GM23338 (cell line): ENCODE data around the gene GDF7. TPM values are rescaled to one million over a fixed set of nuclear protein-coding genes. Genes with fewer than 3 reads are reported as not detected.

Source experiments
- ATAC-seq: fragments of 200-7000 bp; cut with Tn5 transposase; 3 replicates; pipeline ENCODE4 v1.9.1; 2020
- DNase-seq: peaks from one replicate; pipeline ENCODE4 v3.0.0-alpha.2; 2015; ENCODE audit warnings: low spot score
- H2AFZ ChIP-seq: fragments of 200-600 bp; sonication (generic); 2 replicates; pipeline ENCODE4 v1.8.0; 2016; ENCODE audit warnings: antibody characterized with exemption, mild to moderate bottlenecking, moderate library complexity
- H3F3A ChIP-seq: fragments of 200-600 bp; sonication (generic); replicated peaks from 2 replicates; pipeline ENCODE4 v1.8.0; 2017; ENCODE audit warnings: antibody characterized with exemption, mixed run types, low read depth
- H3K27ac ChIP-seq: fragments of 200-600 bp; sonication (generic); 2 replicates; pipeline ENCODE4 v1.6.1; 2016; ENCODE audit warnings: low read depth
- H3K27me3 ChIP-seq: fragments of 200-600 bp; sonication (generic); 2 replicates; pipeline ENCODE4 v1.8.0; 2016; ENCODE audit warnings: mild to moderate bottlenecking, mixed run types, moderate library complexity; ENCODE audit not compliant: insufficient read depth
- H3K36me3 ChIP-seq: fragments of 200-600 bp; sonication (generic); 2 replicates; pipeline ENCODE4 v1.8.0; 2016; ENCODE audit warnings: mild to moderate bottlenecking; ENCODE audit not compliant: insufficient read depth
- H3K4me1 ChIP-seq: fragments of 200-600 bp; sonication (generic); 2 replicates; pipeline ENCODE4 v1.8.0; 2016; ENCODE audit warnings: mild to moderate bottlenecking, moderate library complexity; ENCODE audit not compliant: insufficient read depth
- H3K4me2 ChIP-seq: fragments of 200-600 bp; sonication (generic); 2 replicates; pipeline ENCODE4 v1.7.1; 2017; ENCODE audit warnings: mixed run types
- H3K4me3 ChIP-seq: fragments of 200-600 bp; sonication (generic); 2 replicates; pipeline ENCODE4 v1.6.1; 2016; ENCODE audit warnings: mixed run types
- H3K79me2 ChIP-seq: fragments of 200-600 bp; sonication (generic); replicated peaks from 2 replicates; pipeline ENCODE4 v1.8.0; 2017; ENCODE audit warnings: mild to moderate bottlenecking; ENCODE audit not compliant: insufficient read depth
- H3K9me2 ChIP-seq: fragments of 200-600 bp; sonication (generic); 2 replicates; pipeline ENCODE4 v1.8.0; 2017; ENCODE audit not compliant: insufficient read depth
- H4K20me1 ChIP-seq: fragments of 200-600 bp; sonication (generic); replicated peaks from 2 replicates; pipeline ENCODE4 v1.8.0; 2017; ENCODE audit warnings: mild to moderate bottlenecking; ENCODE audit not compliant: insufficient read depth
- H3K27ac Mint-ChIP-seq: 2 replicates; pipeline ENCODE4 v1.8.0; 2020; ENCODE audit warnings: inconsistent platforms, mild to moderate bottlenecking, moderate library complexity, mixed read lengths
- H3K27me3 Mint-ChIP-seq: 3 replicates; pipeline ENCODE4 v1.8.0; 2022; ENCODE audit warnings: low read depth, mild to moderate bottlenecking, moderate library complexity, mixed read lengths, inconsistent platforms; ENCODE audit not compliant: insufficient read depth, poor library complexity
- H3K36me3 Mint-ChIP-seq: 3 replicates; pipeline ENCODE4 v1.8.0; 2021; ENCODE audit warnings: low read depth, mild to moderate bottlenecking, inconsistent platforms, moderate library complexity, mixed read lengths
- H3K4me1 Mint-ChIP-seq: 3 replicates; pipeline ENCODE4 v1.8.0; 2020; ENCODE audit warnings: mild to moderate bottlenecking, inconsistent platforms, mixed read lengths
- H3K4me3 Mint-ChIP-seq: 3 replicates; pipeline ENCODE4 v1.8.0; 2021; ENCODE audit warnings: moderate library complexity, mild to moderate bottlenecking, inconsistent platforms, mixed read lengths
- H3K9me3 Mint-ChIP-seq: 3 replicates; pipeline ENCODE4 v1.8.0; 2020; ENCODE audit warnings: moderate library complexity, mild to moderate bottlenecking, inconsistent platforms, mixed read lengths
- EZH2 ChIP-seq: fragments of 200-600 bp; sonication (generic); IDR thresholded peaks from one replicate; pipeline ENCODE4 v1.8.0; 2017; ENCODE audit warnings: antibody characterized with exemption, mild to moderate bottlenecking, low read depth; ENCODE audit not compliant: unreplicated experiment
- EZH2phosphoT487 ChIP-seq: fragments of 200-600 bp; sonication (generic); IDR thresholded peaks from one replicate; pipeline ENCODE4 v1.8.1; 2018; ENCODE audit warnings: antibody characterized with exemption; ENCODE audit not compliant: unreplicated experiment
- STAT1 ChIP-seq: IDR thresholded peaks from one replicate; pipeline ENCODE4 v1.6.1; 2016; ENCODE audit warnings: antibody characterized with exemption; ENCODE audit not compliant: unreplicated experiment
- ZNF114 ChIP-seq: fragments of 250-450 bp; sonication (Bioruptor Pico); IDR thresholded peaks from 2 replicates; pipeline ENCODE4 v1.5.0; 2020; ENCODE audit warnings: mild to moderate bottlenecking, moderate library complexity
- ZNF462 ChIP-seq: fragments of 250-450 bp; sonication (Bioruptor Pico); IDR thresholded peaks from 2 replicates; pipeline ENCODE4 v1.5.0; 2020; ENCODE audit warnings: mild to moderate bottlenecking, moderate library complexity
- polyA plus RNA-seq: library from polyadenylated mRNA; unstranded; fragments of >200 nt; fragmentation: Nextera tagmentation; extraction: Ambion mirVana; gene quantifications from 2 replicates; pipeline ENCODE4 v1.2.1, GENCODE V29; 2016
- total RNA-seq: library from RNA; depleted of rRNA; stranded (reverse); fragments of >200 nt; shearing (Covaris generic); gene quantifications from 2 replicates; pipeline ENCODE4 v1.2.3, GENCODE V29; 2014
- TF ChIP-seq, protein P1 (sequence below): IDR thresholded peaks from 2 replicates; pipeline ENCODE4 v1.6.1; 2016; ENCODE audit warnings: antibody characterized with exemption

Gene GDF7
- total and polyA plus RNA-seq, 2 experiments from 2014 or later = 0.19 to 0.52 TPM

DNA sequence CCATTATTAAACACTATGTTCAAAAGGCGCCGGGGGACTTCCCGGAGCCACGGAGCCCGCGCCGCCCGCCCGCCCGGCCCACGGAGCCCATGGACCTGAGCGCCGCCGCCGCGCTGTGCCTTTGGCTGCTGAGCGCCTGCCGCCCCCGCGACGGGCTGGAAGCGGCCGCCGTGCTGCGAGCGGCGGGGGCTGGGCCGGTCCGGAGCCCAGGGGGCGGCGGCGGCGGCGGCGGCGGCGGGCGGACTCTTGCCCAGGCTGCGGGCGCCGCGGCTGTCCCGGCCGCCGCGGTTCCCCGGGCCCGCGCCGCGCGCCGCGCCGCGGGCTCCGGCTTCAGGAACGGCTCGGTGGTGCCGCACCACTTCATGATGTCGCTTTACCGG, 197 bp downstream of the GDF7 start:
- H3K4me3 ChIP-seq = peak overlapping the region; percentile 76
- no peaks in the 10 kb centered on the region; the same call in 1 of the 2 replicates for H3F3A ChIP-seq
- ATAC-seq (no peak), DNase-seq (no peak)
- Mint-ChIP-seq H3K27ac (no peak overlapping the region), H3K27me3 (peaks cover 93% of the 10 kb centered on the region), H3K4me3 (peak overlapping the region; percentile 60; the same call in 1 of the 3 replicates), H3K36me3 (no peaks in the 10 kb centered on the region), H3K9me3 (no peaks in the 10 kb centered on the region), H3K4me1 (peaks cover 41% of the 10 kb centered on the region)
- no peaks in the 10 kb centered on the region; the same call in 1 of the 2 replicates for H4K20me1 ChIP-seq
- H3K36me3 ChIP-seq = no peaks in the 10 kb centered on the region
- H3K79me2 ChIP-seq = no peaks in the 10 kb centered on the region
- H2AFZ ChIP-seq = peak overlapping the region; percentile 96; the same call in 1 of the 2 replicates
- no peak overlapping the region for H3K27ac ChIP-seq
- H3K27me3 ChIP-seq = peaks cover 96% of the 10 kb centered on the region
- H3K4me2 ChIP-seq = peak overlapping the region; percentile 89
- H3K9me2 ChIP-seq = no peaks in the 10 kb centered on the region
- peaks cover 36% of the 10 kb centered on the region for H3K4me1 ChIP-seq
- TF ChIP-seq STAT1 = no peak

DNA sequence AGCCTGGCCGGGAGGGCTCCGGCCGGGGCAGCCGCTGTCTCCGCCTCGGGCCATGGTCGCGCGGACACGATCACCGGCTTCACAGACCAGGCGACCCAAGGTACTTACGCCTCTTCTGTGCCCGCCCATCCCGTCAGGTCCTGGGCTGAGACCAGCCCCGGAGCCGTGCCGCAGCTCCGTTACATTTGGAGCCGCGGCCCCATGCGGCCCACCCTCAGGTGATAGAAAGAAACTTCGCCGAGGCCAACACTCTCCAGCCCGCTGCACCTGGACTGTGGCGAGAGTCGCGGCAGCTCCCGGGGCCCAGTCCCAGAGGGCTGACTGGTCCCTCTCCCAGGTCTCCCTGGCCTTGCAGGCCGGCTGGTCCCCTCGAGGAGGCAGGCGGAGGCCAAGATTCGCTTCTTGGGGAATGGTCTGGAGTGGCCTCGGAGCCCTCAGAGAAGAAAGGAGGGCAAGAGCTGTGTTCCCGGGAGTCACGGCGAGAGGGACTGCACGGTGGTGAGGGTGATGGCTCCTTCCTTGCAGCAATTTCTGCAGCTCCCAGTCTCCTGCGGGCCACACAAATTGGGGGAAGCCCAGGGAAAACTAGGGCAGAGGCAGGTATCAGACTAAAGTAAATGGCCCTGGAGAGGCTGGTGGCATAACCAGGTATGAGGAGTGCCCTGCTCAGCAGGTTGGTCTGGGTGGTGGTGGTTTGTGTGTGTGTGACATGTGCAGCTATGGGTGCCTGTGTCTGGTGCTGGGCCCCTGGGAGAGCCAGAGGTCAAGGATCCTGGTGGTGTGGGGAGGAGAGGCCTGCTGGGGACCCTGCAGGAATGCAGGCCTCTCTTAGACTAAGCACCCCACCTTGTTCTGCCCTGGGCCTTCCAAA, 822 bp downstream of the GDF7 start:
- peaks cover 3% of the 10 kb centered on the region; the same call in 1 of the 2 replicates for H3F3A ChIP-seq
- H3K4me2 ChIP-seq = peak overlapping the region; percentile 84
- no peak overlapping the region for H3K27ac ChIP-seq
- H4K20me1 ChIP-seq = no peaks in the 10 kb centered on the region; the same call in 1 of the 2 replicates
- peaks cover 42% of the 10 kb centered on the region for H3K4me1 ChIP-seq
- peak overlapping the region; percentile 63 for H3K4me3 ChIP-seq
- H3K36me3 ChIP-seq = no peaks in the 10 kb centered on the region
- H2AFZ ChIP-seq = peak overlapping the region; percentile 96
- no peaks in the 10 kb centered on the region for H3K36me3 Mint-ChIP-seq
- TF ChIP-seq ZNF114 (CRISPR knock-in tag) = no peak
- TF ChIP-seq, protein P1, sequence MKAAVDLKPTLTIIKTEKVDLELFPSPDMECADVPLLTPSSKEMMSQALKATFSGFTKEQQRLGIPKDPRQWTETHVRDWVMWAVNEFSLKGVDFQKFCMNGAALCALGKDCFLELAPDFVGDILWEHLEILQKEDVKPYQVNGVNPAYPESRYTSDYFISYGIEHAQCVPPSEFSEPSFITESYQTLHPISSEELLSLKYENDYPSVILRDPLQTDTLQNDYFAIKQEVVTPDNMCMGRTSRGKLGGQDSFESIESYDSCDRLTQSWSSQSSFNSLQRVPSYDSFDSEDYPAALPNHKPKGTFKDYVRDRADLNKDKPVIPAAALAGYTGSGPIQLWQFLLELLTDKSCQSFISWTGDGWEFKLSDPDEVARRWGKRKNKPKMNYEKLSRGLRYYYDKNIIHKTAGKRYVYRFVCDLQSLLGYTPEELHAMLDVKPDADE = no peak
- no peak for TF ChIP-seq ZNF462 (CRISPR knock-in tag)
- TF ChIP-seq EZH2phosphoT487 = peak; percentile 90
- TF ChIP-seq EZH2 = peak; percentile 94
- H3K9me2 ChIP-seq = no peaks in the 10 kb centered on the region
- H3K27me3 Mint-ChIP-seq = peaks cover 93% of the 10 kb centered on the region
- H3K79me2 ChIP-seq = no peaks in the 10 kb centered on the region
- no peak overlapping the region for H3K27ac Mint-ChIP-seq
- H3K4me3 Mint-ChIP-seq = peak overlapping the region; percentile 60
- no peak; the same call in 2 of the 3 replicates for ATAC-seq
- DNase-seq = peak; percentile 59
- H3K27me3 ChIP-seq = peaks cover 96% of the 10 kb centered on the region
- H3K9me3 Mint-ChIP-seq = no peaks in the 10 kb centered on the region
- H3K4me1 Mint-ChIP-seq = peaks cover 48% of the 10 kb centered on the region
